Endothelial cell (in vitro differentiated cells): Measurements from ENCODE around the gene DVL1. TPM values are rescaled to one million over a fixed set of nuclear protein-coding genes. Genes with fewer than 3 reads are reported as not detected.
A peak's percentile ranks its signal among the peaks of the same experiment; 100 is the strongest.

Source experiments
- DNase-seq: peaks from one replicate; pipeline ENCODE4 v3.0.0; 2021; ENCODE audit warnings: low spot score
- H3K27ac Mint-ChIP-seq: one replicate; pipeline ENCODE4 v1.8.0; 2021; ENCODE audit warnings: mixed read lengths, inconsistent platforms; ENCODE audit not compliant: unreplicated experiment
- H3K27me3 Mint-ChIP-seq: one replicate; pipeline ENCODE4 v1.8.0; 2021; ENCODE audit warnings: mild to moderate bottlenecking, moderate library complexity, mixed read lengths, inconsistent platforms; ENCODE audit not compliant: unreplicated experiment
- H3K36me3 Mint-ChIP-seq: one replicate; pipeline ENCODE4 v1.8.0; 2021; ENCODE audit warnings: mild to moderate bottlenecking, low read depth, mixed read lengths, inconsistent platforms; ENCODE audit not compliant: unreplicated experiment
- H3K4me1 Mint-ChIP-seq: one replicate; pipeline ENCODE4 v1.8.0; 2021; ENCODE audit warnings: mild to moderate bottlenecking, mixed read lengths, inconsistent platforms; ENCODE audit not compliant: unreplicated experiment
- H3K4me3 Mint-ChIP-seq: one replicate; pipeline ENCODE4 v1.8.0; 2021; ENCODE audit warnings: mild to moderate bottlenecking, mixed read lengths, inconsistent platforms; ENCODE audit not compliant: unreplicated experiment
- H3K9me3 Mint-ChIP-seq: one replicate; pipeline ENCODE4 v1.8.0; 2021; ENCODE audit warnings: mixed read lengths, inconsistent platforms; ENCODE audit not compliant: unreplicated experiment
- CTCF ChIP-seq: fragments of 200-600 bp; sonication (generic); IDR thresholded peaks from one replicate; pipeline ENCODE4 v1.5.0; 2021; ENCODE audit warnings: antibody characterized with exemption; ENCODE audit not compliant: unreplicated experiment
- total RNA-seq: library from RNA; stranded (reverse); fragmentation: NEBNext Ultra II Directional; extraction: Animal tissue kit (Norgen Biotek cat#: 25700); gene quantifications from one replicate; pipeline ENCODE4 v1.2.1, GENCODE V29; 2021; ENCODE audit not compliant: unreplicated experiment

DVL1 gene
- total RNA-seq, 1 donor from 2014 or later = 26.7 TPM

- no peaks in the 10 kb centered on the region for H3K36me3 Mint-ChIP-seq
- no peak overlapping the region for H3K27ac Mint-ChIP-seq
- H3K4me3 Mint-ChIP-seq = no peak overlapping the region
- H3K27me3 Mint-ChIP-seq = peaks cover 4% of the 10 kb centered on the region
- peak; percentile 73 for DNase-seq
- no peaks in the 10 kb centered on the region for H3K9me3 Mint-ChIP-seq
- TF ChIP-seq CTCF = no peak
- H3K4me1 Mint-ChIP-seq = no peaks in the 10 kb centered on the region
Measured at GRCh38 chr1:1298861-1299685, 50.1 kb downstream of the DVL1 start.

- H3K4me3 Mint-ChIP-seq = no peak overlapping the region
- no peak for TF ChIP-seq CTCF
- no peaks in the 10 kb centered on the region for H3K9me3 Mint-ChIP-seq
- no peaks in the 10 kb centered on the region for H3K36me3 Mint-ChIP-seq
- peaks cover 4% of the 10 kb centered on the region for H3K27me3 Mint-ChIP-seq
- no peaks in the 10 kb centered on the region for H3K4me1 Mint-ChIP-seq
- no peak for DNase-seq
- H3K27ac Mint-ChIP-seq = no peak overlapping the region
Measured at GRCh38 chr1:1297802-1298424, 51.3 kb downstream of the DVL1 start.

GRCh38 chr1:1296070-1297061, 52.9 kb downstream of the DVL1 start:
- Mint-ChIP-seq H3K4me1 (no peaks in the 10 kb centered on the region), H3K27me3 (peaks cover 3% of the 10 kb centered on the region), H3K9me3 (no peaks in the 10 kb centered on the region), H3K4me3 (no peak overlapping the region), H3K36me3 (no peaks in the 10 kb centered on the region), H3K27ac (no peak overlapping the region)
- DNase-seq = no peak
- TF ChIP-seq CTCF = no peak

DNA sequence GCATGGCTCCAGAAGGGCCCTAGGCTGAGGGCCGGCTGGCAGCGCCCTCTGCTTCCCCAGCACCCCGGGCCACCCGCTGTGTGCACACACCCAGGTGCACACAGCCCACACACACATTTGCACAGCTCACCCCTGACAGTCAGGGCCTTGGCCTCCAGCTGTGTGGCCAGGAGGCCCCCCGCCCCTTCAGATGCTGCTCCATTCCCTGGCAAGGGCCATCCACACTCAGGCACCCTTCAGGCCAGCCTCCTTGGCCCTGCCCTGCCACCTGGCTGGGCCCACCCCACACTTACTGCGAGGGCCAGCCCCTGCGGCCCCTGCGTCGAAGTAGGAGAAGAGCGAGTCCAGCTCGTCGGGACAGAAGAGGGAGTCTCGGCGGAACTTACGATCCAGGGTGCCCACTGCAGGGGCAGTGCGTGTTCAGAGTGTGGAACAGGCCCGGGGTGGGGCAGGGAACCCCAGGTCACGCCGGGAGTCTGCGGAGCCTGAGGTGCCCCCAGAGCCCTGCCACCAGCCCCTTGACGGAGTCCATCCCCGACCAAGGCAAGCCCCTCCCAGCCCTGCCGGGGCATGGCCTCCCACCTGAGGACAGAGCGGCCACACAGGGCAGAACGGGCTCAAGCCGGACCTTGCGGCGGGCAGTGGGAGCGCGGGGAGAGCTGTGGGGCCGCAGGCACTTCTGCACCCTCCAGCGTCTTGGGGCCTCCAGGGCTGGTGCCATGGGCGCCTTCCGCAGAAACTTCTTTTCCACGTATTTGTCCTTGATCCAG, 53.9 kb downstream of the DVL1 start:
- Mint-ChIP-seq H3K4me3 (no peak overlapping the region), H3K9me3 (no peaks in the 10 kb centered on the region), H3K27ac (no peak overlapping the region), H3K27me3 (no peaks in the 10 kb centered on the region), H3K4me1 (no peaks in the 10 kb centered on the region), H3K36me3 (no peaks in the 10 kb centered on the region)
- no peak for DNase-seq
- no peak for TF ChIP-seq CTCF
